EL (cell line): ENCODE data around the gene CALCA.

Experiments used
- DNase-seq: peaks from one replicate; pipeline ENCODE4 v3.0.0-alpha.2; 2016

The CALCA gene

GRCh38 chr11:14942745-14943144 is 29.4 kb downstream of the CALCA start:
- DNase-seq: no peak

- no peak for DNase-seq
Measured at GRCh38 chr11:14938936-14939335, 33.2 kb downstream of the CALCA start.

- DNase-seq: no peak
Measured at GRCh38 chr11:14934641-14935351, 37.4 kb downstream of the CALCA start.

GRCh38 chr11:14932447-14932846 is 39.7 kb downstream of the CALCA start:
- no peak for DNase-seq

DNA sequence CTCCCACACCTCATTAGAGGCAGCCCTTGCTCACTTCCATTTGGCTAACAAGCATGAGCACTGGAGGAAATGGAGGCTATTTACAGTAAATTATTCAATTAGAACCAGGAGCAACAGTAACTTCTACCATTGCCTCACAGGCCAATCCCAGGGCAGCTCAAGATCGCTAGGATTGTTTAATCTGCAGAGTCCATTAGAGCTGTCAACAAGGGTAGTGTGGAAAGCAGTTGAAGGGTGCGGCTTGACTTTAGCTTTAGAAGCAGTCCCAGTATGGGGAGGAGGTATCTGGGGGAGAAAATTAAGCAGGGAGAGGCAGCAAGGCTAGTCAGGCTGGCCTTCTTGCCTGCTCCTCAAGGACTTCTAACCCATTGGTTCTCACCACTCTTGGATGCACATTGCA is 41.8 kb downstream of the CALCA start:
- DNase-seq: no peak

- peak; percentile 66 for DNase-seq
Measured at GRCh38 chr11:14927146-14927545, 45.0 kb downstream of the CALCA start.

- no peak for DNase-seq
Measured at GRCh38 chr11:14924318-14924717, 47.8 kb downstream of the CALCA start.
